SK-N-MC (cell line): Measurements from ENCODE around the gene ATXN10.

ENCODE experiments used
- DNase-seq: peaks from one replicate; pipeline ENCODE4 v3.0.0-alpha.2; 2011; ENCODE audit warnings: low read depth, low spot score
- H3K27ac ChIP-seq: fragments of 200-600 bp; sonication (generic); 2 replicates; pipeline ENCODE4 v1.5.1; 2016; ENCODE audit warnings: mixed run types
- H3K36me3 ChIP-seq: fragments of 200-600 bp; sonication (generic); 2 replicates; pipeline ENCODE4 v1.6.1; 2017; ENCODE audit warnings: antibody characterized with exemption, low read length, mixed read lengths; ENCODE audit not compliant: insufficient read depth
- H3K4me3 ChIP-seq: fragments of 200-600 bp; sonication (generic); 2 replicates; pipeline ENCODE4 v1.5.1; 2016
- H3K9ac ChIP-seq: fragments of 200-600 bp; sonication (generic); 2 replicates; pipeline ENCODE4 v1.8.0; 2017; ENCODE audit warnings: mixed run types, mixed read lengths; ENCODE audit not compliant: insufficient read length
- H3K9me3 ChIP-seq: fragments of 200-600 bp; sonication (generic); 2 replicates; pipeline ENCODE4 v1.6.1; 2017; ENCODE audit warnings: low read depth, mild to moderate bottlenecking, antibody characterized with exemption, low read length, moderate library complexity, mixed read lengths
- EZH2 ChIP-seq: fragments of 200-600 bp; sonication (generic); IDR thresholded peaks from one replicate; pipeline ENCODE4 v1.6.1; 2017; ENCODE audit warnings: antibody characterized with exemption
- FOXP2 ChIP-seq: optimal IDR thresholded peaks from 2 replicates; pipeline ENCODE3; 2011; ENCODE audit warnings: mild to moderate bottlenecking, moderate library complexity; ENCODE audit not compliant: insufficient read depth; ENCODE audit errors: extremely low read length, control extremely low read depth
- POLR2AphosphoS5 ChIP-seq: IDR thresholded peaks from 2 replicates; pipeline ENCODE4 v1.6.1; 2012; ENCODE audit warnings: mild to moderate bottlenecking, low read depth, low read length, borderline replicate concordance

The ATXN10 gene

DNA sequence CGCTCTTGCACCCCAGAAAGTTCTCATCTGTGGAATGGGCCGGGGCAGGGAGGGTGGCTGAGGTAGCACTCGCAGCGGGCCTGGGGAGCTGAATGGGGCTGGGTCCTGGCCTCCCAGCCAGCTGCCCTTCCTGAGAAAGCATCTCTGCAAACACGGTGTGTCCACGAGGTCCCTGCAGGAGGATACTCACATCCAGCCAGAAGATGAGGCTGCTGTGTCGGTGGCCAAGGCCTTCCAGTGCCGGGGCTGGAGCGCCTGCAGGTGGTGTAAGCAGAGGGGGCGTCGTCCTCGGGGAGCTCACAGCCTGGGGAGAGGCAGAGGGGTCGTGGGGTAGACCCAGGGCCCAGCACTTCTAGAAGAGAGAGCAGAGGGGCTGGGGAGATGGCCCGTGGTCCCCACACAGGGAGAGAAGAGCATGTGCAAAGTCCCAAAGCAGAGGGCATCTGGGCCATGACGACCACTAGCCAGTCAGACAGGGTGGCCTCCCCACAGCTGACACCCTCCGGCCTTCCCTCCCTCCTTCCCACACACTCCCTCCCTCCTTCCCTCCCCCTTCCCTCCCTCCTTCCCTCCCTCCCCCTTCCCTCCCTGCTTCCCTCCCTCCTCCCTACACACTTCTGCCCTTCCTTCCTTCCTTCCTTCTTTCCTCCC, 207.4 kb downstream of the ATXN10 start:
- H3K27ac ChIP-seq: no peak overlapping the region
- no peak overlapping the region for H3K9ac ChIP-seq
- no peaks in the 10 kb centered on the region for H3K36me3 ChIP-seq
- TF ChIP-seq POLR2AphosphoS5 (no peak), EZH2 (no peak), FOXP2 (no peak)
- DNase-seq: no peak
- H3K4me3 ChIP-seq: no peak overlapping the region
- H3K9me3 ChIP-seq: no peaks in the 10 kb centered on the region

DNA sequence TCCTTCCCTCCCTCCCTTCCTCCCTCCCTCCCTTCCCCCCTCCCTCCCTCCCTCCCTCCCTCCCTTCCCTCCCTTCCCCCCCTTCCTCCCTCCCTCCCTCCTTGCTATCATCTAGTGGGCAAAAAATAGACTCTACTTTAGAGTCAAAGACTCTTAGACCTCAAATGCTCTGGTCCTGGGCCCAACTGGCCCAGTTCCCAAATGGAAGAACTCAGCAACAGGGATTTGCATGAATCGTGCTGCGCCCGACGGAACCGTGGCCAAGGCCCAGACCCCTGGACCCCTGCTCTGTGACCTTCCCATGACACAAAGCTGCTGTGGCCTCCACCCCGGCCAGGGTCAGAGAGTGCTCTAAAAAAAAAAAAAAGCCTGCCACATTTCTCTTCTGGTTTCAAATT, 207.9 kb downstream of the ATXN10 start:
- TF ChIP-seq FOXP2: no peak
- no peak for TF ChIP-seq EZH2
- H3K9me3 ChIP-seq: no peaks in the 10 kb centered on the region
- no peak overlapping the region for H3K27ac ChIP-seq
- no peaks in the 10 kb centered on the region for H3K36me3 ChIP-seq
- no peak for DNase-seq
- H3K4me3 ChIP-seq: no peak overlapping the region
- H3K9ac ChIP-seq: no peak overlapping the region

DNA sequence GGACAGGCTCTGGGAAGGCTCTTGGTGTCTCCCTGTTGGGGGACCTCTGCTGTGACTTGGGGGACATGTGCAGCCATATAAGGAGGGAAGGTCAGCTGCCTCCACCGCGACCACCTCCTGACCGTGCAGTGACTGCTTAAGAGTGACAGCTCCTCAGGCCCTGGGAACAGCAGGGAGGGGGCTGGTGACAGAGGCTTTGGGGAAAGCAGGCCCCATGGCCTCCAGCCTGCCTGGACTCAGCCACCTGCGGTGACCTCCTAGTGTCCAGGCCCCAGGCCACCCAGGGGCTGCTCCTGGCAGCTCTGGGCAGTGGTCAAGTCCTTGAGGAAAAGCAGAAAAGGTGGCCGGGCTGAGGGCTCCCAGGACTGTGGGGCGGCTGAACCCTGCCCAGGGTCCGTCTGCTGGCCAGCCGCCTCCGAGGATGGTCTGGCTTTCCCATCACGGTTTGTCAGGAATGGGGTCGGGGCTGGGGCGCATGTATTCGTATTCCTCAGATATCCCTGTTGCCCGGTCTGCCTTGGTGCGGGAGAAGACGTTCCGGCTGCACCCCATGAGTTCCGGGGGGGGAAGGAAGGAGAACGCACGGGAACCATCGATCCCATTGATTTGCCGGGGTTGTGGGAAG, 208.6 kb downstream of the ATXN10 start:
- TF ChIP-seq EZH2 (no peak), FOXP2 (no peak), POLR2AphosphoS5 (no peak)
- H3K9me3 ChIP-seq: no peaks in the 10 kb centered on the region
- H3K4me3 ChIP-seq: no peak overlapping the region
- no peak overlapping the region for H3K9ac ChIP-seq
- no peak for DNase-seq
- no peak overlapping the region for H3K27ac ChIP-seq
- H3K36me3 ChIP-seq: no peaks in the 10 kb centered on the region

DNA sequence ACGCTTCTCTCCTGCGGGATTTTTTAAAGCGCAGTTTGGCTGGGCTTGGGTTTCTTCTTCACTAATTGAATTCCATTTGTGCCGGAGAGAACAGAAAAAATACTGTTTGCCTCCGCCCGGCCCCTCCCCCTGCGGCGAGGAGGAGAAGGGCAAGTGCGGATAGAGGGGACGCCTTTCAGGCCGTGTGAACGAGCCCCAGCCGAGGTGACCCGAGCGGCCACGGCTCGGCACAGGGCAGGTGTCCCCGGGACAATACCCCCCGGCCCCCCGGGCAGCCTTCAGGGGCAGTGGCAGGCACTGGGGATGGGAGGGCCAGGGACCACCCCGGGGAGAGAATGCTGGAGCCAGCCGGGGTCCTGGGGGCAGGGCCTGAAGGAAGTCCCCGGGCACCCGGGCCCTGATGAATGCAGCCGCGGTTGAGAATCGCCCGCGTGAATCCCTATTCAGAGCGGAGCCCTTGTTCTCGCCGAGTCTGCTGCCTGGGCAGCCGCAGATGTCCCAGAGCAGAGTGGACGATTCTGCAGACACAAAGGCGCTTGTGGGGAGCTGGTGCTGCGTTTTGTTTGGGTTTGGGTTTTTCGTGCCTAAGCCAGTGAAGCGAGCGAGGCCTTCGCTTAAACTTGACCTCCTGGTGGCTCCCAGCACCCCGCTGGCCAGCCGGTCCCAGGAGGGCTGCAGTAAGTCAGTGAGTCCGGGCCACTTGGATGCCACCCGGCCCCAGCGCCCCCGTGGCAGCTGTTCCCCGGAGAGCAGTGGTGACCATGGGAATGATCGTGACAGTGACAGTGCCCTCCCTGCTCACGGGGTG, 209.3 kb downstream of the ATXN10 start:
- Histone ChIP-seq H3K27ac (no peak overlapping the region), H3K36me3 (no peaks in the 10 kb centered on the region), H3K4me3 (no peak overlapping the region), H3K9me3 (no peaks in the 10 kb centered on the region), H3K9ac (no peak overlapping the region)
- TF ChIP-seq FOXP2: no peak
- peak; percentile 62 for TF ChIP-seq EZH2
- DNase-seq: no peak

DNA sequence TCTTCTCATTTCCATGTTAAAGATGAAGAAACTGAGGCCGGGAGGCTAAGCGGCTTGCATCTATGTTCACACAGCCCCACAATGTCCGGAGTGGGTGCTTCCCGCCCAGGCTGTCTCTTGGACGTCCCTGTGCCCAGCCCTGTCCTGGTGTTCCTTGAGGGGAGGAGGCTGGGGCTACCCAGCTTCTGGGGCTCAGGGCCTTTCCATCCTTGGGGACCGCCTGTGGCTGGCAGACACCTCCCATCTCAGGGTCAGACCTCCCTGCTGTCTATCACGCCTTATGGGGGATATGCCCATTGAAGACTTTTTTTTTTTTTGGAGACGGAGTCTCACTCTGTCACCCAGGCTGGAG, 209.9 kb downstream of the ATXN10 start:
- Histone ChIP-seq H3K9me3 (no peaks in the 10 kb centered on the region), H3K4me3 (no peak overlapping the region), H3K27ac (no peak overlapping the region), H3K9ac (no peak overlapping the region), H3K36me3 (no peaks in the 10 kb centered on the region)
- no peak for DNase-seq
- TF ChIP-seq POLR2AphosphoS5 (no peak), EZH2 (no peak), FOXP2 (no peak)

DNA sequence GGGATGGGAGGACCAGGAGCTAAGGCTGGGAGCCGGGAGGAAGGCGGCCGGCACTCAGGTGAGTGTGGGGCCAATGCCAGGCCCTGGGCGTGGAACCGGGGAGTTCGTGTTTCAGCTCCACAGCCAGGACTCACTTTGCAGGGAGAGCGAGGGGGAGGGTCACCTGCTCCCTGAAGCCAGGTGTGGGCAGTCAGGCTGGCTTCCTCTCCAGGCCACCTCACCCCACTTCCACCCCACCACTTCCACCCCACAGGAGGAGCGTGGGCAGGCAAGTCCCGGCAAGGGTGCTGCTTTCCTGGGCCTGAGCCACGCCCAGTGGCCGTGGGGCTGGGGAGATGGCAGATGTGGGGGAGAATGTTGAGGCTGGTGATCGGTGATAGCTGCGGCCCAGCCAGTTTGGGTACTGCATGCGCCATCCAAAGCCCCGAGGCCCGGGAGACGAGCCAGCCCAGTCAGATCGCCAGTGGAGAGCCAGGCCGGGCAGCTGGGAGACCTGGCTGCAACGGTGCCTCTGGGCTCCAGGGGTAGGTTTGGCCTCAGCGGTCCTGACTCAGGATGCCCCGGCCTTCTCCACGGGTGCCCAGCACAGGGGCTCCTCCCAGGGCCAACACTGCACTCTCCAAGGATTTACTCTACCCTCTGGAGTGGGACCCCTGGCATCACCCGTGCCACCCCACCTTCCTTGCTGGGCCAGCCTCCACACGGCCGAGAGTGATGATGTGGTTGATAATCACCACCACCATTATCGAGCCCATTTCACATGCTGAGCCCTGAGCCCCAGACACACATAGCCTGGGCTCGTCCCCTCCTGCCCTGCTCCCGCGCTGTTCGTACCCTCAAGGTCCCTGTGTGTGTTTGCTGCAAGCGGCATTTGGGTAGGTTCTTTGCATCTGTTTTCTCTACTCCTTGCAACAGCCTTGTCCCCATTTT, 211.5 kb downstream of the ATXN10 start:
- no peaks in the 10 kb centered on the region for H3K9me3 ChIP-seq
- no peaks in the 10 kb centered on the region for H3K36me3 ChIP-seq
- DNase-seq: no peak
- no peak overlapping the region for H3K27ac ChIP-seq
- TF ChIP-seq FOXP2 (no peak), POLR2AphosphoS5 (no peak), EZH2 (no peak)
- H3K4me3 ChIP-seq: no peak overlapping the region
- no peak overlapping the region for H3K9ac ChIP-seq

DNA sequence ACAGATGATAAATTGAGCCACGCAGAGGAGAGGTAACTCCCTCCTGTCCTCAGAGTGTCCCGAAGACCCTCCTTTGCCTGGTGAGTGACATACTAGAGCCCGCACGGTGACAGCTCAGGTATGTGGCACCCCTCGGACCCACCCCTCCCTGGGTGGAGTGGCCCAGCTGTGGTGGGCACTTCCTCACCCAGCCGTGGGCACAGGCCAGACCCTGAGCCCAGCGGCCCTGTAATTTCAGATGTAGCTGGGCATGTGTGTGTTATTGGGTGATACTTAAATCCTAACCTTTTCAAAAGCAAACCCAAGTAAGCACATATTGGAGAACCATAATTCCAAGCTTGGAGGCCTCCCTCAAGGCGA, 212.2 kb downstream of the ATXN10 start:
- Histone ChIP-seq H3K27ac (no peak overlapping the region), H3K4me3 (no peak overlapping the region), H3K9ac (no peak overlapping the region), H3K9me3 (no peaks in the 10 kb centered on the region), H3K36me3 (no peaks in the 10 kb centered on the region)
- no peak for TF ChIP-seq EZH2
- TF ChIP-seq POLR2AphosphoS5: no peak
- no peak for DNase-seq
